Ovary (tissue), 9 donors: ENCODE data around the gene TCEANC2. TPM values are rescaled to one million over a fixed set of nuclear protein-coding genes. Genes with fewer than 3 reads are reported as not detected.

ENCODE experiments used
- DNase-seq, 5 donors: peaks; one replicate each; pipeline ENCODE4 v3.0.0-alpha.2; 2019 to 2020
- H3K27ac ChIP-seq, 2 donors: fragments of 200-600 bp; one replicate each; pipeline versions ENCODE4 v1.5.1 to v1.8.0; 2019 to 2022
- H3K27me3 ChIP-seq: fragments of 200-600 bp; one replicate; pipeline ENCODE4 v1.8.0; 2022
- H3K36me3 ChIP-seq: fragments of 200-600 bp; sonication (generic); one replicate; pipeline ENCODE4 v1.5.1; 2019
- H3K4me1 ChIP-seq: one replicate; pipeline ENCODE4 v1.8.1; 2013; ENCODE audit warnings: mild to moderate bottlenecking, moderate library complexity; ENCODE audit not compliant: insufficient read depth
- H3K4me3 ChIP-seq: fragments of 200-600 bp; sonication (generic); one replicate; pipeline ENCODE4 v1.5.1; 2017
- H3K9me3 ChIP-seq, 2 donors: fragments of 200-600 bp in 1 of 2; sonication (generic) in 1 of 2; one replicate each; pipeline versions ENCODE4 v1.5.1 to v1.8.1; 2013 to 2019; ENCODE audit warnings: mild to moderate bottlenecking in 1 of 2, moderate library complexity in 1 of 2
- EP300 ChIP-seq: sonication (generic); formaldehyde crosslinking; IDR thresholded peaks from one replicate; pipeline ENCODE4 v1.6.1; 2017; ENCODE audit warnings: antibody characterized with exemption
- POLR2A ChIP-seq: fragments of 450-650 bp; IDR thresholded peaks from one replicate; pipeline ENCODE4 v1.6.1; 2017; ENCODE audit warnings: antibody characterized with exemption, mild to moderate bottlenecking, moderate library complexity
- WGBS, 3 donors: extraction: QIAGEN DNeasy Blood & Tissue Kit in 1 of 3; methylation state at CpG; one replicate each; pipeline versions ENCODE4 v1.1.5 to v1.1.7; 2013 to 2017; 5-methylcytosine and 5-hydroxymethylcytosine counted together
- intact Hi-C, 4 donors: fragments of 100-400 bp; cut with DNase I; formaldehyde crosslinking; loops; one replicate each; pipeline versions ENCODE4 v1.11.0 to v1.15.1; 2022 to 2023
- polyA plus RNA-seq, 2 donors: library from polyadenylated mRNA; stranded (reverse); fragments of 200-250 nt in 1 of 2; fragments of 350-450 nt in 1 of 2; fragmentation: Illumina TruSeq in 1 of 2; extraction: RNeasy Lipid Tissue Mini Kit (QIAGEN cat#74804) in 1 of 2; gene quantifications; one replicate each; pipeline ENCODE4 v1.2.3, GENCODE V29; 2013 to 2014
- total RNA-seq, 7 donors: library from RNA; depleted of rRNA in 2 of 7; stranded (reverse); fragments of >200 nt in 2 of 7; fragmentation: NEBNext Ultra II Directional in 3 of 7; extraction: Animal tissue kit (Norgen Biotek cat#: 25700) in 3 of 7; gene quantifications; one replicate each; pipeline versions ENCODE4 v1.1.0 to v1.2.4, GENCODE V29; 2016 to 2023
- TF ChIP-seq, protein P1 (sequence below), 3 donors: fragments of 450-650 bp in 2 of 3; fragments of 200-600 bp in 1 of 3; IDR thresholded peaks; one replicate each; pipeline versions ENCODE4 v1.5.1 to v1.8.0; 2016 to 2022; ENCODE audit warnings: antibody characterized with exemption in 3 of 3, mild to moderate bottlenecking in 1 of 3
- donor health status: DM: no; HTN: no; CAD: no; lungs with moderate emphysema.
- donor health status: DM: no; HTN: no; CAD: no.
- donor health status: Bipolar disorder and iron deficiency.
- donor health status: DM: yes; HTN: yes; CAD: no.
- donor health status: DM: no; HTN: no; CAD: no.
- donor health status: DM: yes; HTN: yes; CAD: no.

TCEANC2 gene
- total and polyA plus RNA-seq, 9 donors: 1.8 to 5.2 (median 3.0) TPM

DNA sequence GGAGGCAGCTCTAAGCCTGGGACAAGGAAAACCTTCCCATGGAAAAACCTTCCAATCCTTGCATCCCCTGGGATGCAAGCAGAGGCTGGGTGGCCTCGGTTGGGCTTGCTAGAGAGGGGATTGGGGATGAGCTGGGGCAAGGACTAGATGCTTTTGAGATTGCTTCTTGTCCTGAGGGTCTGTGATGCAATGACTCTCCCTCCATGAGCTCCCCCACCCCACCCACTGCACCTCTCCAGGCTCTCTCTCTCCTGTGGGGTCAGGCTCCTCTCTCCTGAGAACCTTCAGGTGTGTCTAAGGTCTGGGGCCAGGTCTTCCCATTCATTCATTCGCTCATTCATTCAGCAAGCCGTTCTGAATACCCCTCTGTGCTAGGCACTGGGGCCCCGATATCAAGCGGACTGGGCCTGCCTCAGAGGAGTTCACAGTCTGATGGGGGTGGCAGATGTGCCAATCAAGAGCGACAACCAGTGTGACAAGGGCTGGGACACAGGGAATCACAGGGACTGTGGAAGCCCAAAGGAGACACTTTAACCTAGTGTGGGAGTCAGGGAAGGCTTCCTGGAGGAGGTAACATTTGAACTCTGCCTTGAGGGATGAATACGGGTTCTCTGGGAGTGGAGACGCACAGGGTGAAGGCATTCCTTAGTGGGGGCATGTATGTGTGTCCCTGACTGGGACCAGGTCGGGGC is 41.9 kb upstream of the TCEANC2 start:
- no peaks in the 10 kb centered on the region for H3K36me3 ChIP-seq
- no peaks in the 10 kb centered on the region for H3K27me3 ChIP-seq
- 79 to 84% (median 79%) methylated on average over 9 of the region's 9 CpGs for WGBS, 3 donors
- DNase-seq: no peak
- H3K9me3 ChIP-seq: no peaks in the 10 kb centered on the region
- H3K27ac ChIP-seq: no peak overlapping the region
- intact Hi-C loops: no loop called here
- H3K4me3 ChIP-seq: no peak overlapping the region
- TF ChIP-seq, protein P1, sequence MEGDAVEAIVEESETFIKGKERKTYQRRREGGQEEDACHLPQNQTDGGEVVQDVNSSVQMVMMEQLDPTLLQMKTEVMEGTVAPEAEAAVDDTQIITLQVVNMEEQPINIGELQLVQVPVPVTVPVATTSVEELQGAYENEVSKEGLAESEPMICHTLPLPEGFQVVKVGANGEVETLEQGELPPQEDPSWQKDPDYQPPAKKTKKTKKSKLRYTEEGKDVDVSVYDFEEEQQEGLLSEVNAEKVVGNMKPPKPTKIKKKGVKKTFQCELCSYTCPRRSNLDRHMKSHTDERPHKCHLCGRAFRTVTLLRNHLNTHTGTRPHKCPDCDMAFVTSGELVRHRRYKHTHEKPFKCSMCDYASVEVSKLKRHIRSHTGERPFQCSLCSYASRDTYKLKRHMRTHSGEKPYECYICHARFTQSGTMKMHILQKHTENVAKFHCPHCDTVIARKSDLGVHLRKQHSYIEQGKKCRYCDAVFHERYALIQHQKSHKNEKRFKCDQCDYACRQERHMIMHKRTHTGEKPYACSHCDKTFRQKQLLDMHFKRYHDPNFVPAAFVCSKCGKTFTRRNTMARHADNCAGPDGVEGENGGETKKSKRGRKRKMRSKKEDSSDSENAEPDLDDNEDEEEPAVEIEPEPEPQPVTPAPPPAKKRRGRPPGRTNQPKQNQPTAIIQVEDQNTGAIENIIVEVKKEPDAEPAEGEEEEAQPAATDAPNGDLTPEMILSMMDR (IDR thresholded peaks at IDR 0.05): no peak
- no peak for TF ChIP-seq EP300
- no peak for TF ChIP-seq POLR2A
- H3K4me1 ChIP-seq: no peaks in the 10 kb centered on the region

DNA sequence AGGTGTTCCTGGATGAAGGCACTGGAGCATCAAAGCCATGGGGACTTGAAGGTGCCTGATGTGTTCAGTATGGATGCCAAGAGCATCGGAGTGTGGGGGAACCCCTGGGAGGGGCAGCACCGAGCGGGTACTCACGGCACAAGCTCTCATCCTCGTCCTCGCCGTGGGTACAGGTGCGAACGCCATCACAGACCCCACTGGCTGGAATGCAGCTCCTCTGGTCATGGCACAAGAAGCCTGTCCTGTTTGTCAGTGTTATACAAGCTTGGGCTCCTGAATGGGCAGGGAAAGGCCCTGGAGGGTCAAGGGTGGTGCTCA is 41.4 kb upstream of the TCEANC2 start:
- TF ChIP-seq, protein P1 (IDR thresholded peaks at IDR 0.05): no peak
- TF ChIP-seq EP300 (no peak), POLR2A (no peak)
- Histone ChIP-seq H3K27ac (no peak overlapping the region), H3K27me3 (no peaks in the 10 kb centered on the region), H3K4me1 (no peaks in the 10 kb centered on the region), H3K9me3 (no peaks in the 10 kb centered on the region), H3K4me3 (no peak overlapping the region), H3K36me3 (no peaks in the 10 kb centered on the region)
- intact Hi-C loops: no loop called here
- WGBS, 3 donors: 82 to 91% (median 86%) methylated on average over 9 of the region's 9 CpGs
- no peak for DNase-seq

DNA sequence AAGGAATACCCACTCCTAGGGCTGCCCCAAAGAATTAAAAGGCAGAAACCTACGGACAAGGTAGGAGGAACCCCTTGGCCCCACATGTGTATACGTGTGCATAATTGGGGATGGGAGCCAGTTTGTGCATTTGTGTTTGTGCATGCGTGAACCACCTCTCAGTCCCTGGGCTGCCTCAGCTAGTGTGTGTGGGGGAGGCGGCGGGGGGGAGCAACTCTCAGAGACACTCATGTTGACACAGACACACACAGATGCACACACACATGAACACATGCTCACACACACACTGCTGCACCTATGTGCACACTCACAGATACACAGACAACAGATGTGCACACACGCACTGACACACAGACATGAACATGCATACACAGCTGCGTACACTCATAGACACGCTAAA is 40.5 kb upstream of the TCEANC2 start:
- no peak for DNase-seq
- Histone ChIP-seq H3K9me3 (no peaks in the 10 kb centered on the region), H3K4me3 (no peak overlapping the region), H3K27me3 (no peaks in the 10 kb centered on the region), H3K27ac (no peak overlapping the region), H3K4me1 (no peaks in the 10 kb centered on the region), H3K36me3 (no peaks in the 10 kb centered on the region)
- intact Hi-C loops: no loop called here
- TF ChIP-seq, protein P1 (IDR thresholded peaks at IDR 0.05): no peak
- no peak for TF ChIP-seq POLR2A
- TF ChIP-seq EP300: no peak
- WGBS, 3 donors: 65 to 66% (median 66%) methylated on average over 8 of the region's 8 CpGs

DNA sequence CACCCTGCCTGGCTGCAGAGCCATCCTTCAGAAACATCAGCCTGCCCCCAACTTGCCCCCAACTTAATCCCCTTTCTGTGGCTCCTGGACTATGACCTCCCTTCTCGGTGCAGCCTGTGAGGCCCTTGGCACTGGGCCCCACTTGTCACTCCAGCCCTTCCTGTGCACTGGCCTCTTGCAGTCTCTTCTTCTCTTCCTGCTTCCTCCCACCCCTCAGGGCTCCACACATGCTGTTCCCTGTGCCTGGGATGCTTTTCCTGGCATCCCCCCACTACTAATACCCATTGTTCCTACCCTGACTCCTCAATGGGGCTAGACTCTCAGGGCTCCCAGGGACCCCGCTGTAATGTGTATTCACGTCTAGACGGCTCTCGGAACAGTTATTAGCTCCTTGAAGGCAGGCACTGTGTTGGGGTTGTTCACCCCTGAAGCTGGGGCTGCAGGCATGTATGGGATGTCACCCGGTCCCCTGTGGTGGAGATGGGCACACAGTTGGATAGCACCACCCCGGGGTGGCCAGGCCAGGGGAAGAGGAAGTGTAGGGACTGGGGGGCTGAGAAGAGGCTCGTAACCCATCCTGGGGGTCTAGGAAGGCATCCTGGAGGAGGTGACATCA is 39.9 kb upstream of the TCEANC2 start:
- no peak overlapping the region for H3K27ac ChIP-seq
- no peaks in the 10 kb centered on the region for H3K36me3 ChIP-seq
- no peak overlapping the region for H3K4me3 ChIP-seq
- no peaks in the 10 kb centered on the region for H3K4me1 ChIP-seq
- 75 to 81% (median 79%) methylated on average over 8 of the region's 8 CpGs for WGBS, 3 donors
- H3K27me3 ChIP-seq: no peaks in the 10 kb centered on the region
- intact Hi-C loops: no loop called here
- TF ChIP-seq EP300 (no peak), POLR2A (no peak)
- TF ChIP-seq, protein P1 (IDR thresholded peaks at IDR 0.05): no peak
- no peak for DNase-seq
- no peaks in the 10 kb centered on the region for H3K9me3 ChIP-seq
